GM15510 (cell line): ENCODE measurements around the gene CREB3L2.

Experiments used
- POLR2A ChIP-seq: IDR thresholded peaks from 3 replicates; pipeline ENCODE4 v1.6.1; 2011; ENCODE audit warnings: borderline replicate concordance; ENCODE audit not compliant: insufficient read length; ENCODE audit errors: extremely low read depth

CREB3L2 gene, protein sequence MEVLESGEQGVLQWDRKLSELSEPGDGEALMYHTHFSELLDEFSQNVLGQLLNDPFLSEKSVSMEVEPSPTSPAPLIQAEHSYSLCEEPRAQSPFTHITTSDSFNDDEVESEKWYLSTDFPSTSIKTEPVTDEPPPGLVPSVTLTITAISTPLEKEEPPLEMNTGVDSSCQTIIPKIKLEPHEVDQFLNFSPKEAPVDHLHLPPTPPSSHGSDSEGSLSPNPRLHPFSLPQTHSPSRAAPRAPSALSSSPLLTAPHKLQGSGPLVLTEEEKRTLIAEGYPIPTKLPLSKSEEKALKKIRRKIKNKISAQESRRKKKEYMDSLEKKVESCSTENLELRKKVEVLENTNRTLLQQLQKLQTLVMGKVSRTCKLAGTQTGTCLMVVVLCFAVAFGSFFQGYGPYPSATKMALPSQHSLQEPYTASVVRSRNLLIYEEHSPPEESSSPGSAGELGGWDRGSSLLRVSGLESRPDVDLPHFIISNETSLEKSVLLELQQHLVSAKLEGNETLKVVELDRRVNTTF

GRCh38 chr7:138001529-138002095 is at the start of gene CREB3L2:
CREB3L2 (minus strand) TSS chr7:138002086; CDS start chr7:138001705, 381 bp downstream.
- peak; percentile 48 for TF ChIP-seq POLR2A

DNA sequence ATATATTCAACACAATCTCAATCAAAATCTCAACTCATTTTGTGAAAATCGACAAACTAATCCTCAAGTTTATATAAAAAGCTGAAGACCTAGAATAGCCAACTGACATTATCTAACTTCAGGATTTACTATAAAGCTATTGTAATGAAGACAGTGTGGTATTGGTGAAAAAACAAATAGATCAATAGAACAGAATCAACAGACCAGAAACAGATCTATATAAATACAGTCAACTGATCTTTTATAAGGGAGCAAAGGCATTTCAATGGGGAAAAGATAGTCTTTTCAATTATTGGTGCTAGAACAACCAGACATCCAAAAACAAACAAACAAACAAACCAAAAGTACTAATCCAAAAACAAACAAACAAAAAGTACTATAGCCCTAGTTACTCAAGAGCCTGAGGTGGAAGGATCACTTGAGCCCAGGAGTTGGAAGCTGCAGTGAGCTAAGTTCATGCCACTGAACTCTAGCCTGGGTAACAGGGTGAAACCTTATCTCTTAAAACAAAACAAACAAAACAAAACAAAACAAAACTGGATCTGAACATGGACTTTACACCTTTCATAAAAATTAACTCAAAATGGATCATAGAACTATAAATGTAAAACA is 47.7 kb upstream of the CREB3L2 start:
- TF ChIP-seq POLR2A: no peak

GRCh38 chr7:138047907-138048306 is 46.0 kb upstream of the CREB3L2 start:
- TF ChIP-seq POLR2A: no peak

DNA sequence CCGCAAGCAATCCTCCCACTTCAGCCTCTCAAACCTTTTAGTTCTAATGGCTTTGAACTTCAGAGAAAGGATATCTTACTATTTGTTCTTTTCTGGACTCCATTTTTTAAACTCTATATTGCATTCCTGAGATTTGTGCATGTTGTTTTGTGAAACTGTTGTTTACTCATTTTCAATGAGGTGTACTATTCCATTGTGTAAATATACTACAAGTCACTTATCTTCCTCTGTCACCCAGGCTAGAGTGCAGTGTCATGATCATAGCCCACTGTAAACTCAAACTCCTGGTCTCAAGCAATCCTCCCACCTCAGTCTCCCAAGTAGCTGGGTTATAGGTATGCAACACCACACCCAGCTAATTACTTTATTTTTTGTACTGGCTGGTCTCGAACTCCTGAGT is 43.0 kb upstream of the CREB3L2 start:
- no peak for TF ChIP-seq POLR2A

- TF ChIP-seq POLR2A: no peak
Observed at GRCh38 chr7:138036135-138036534, 34.2 kb upstream of the CREB3L2 start.

DNA sequence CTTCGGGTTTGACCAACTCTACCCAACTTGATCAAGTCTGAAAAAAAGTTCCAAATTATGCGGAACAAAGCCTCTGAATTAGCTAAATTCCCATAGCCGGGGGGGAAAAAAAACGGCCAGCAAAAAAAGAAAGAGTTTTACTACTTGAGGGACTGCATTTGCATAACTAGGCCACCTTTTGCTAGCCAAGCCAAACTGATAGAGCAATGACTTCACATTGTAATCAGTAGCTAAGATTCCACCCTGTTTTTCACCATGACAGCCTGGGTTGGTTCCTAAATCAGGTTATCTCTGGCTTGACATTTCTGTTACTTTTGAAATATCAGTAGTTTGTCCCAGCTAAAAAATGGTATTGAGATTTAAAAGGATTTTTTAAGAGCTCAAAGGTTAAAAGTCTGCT is 31.4 kb upstream of the CREB3L2 start:
- TF ChIP-seq POLR2A: no peak

GRCh38 chr7:138032770-138033169 is 30.9 kb upstream of the CREB3L2 start:
- no peak for TF ChIP-seq POLR2A

DNA sequence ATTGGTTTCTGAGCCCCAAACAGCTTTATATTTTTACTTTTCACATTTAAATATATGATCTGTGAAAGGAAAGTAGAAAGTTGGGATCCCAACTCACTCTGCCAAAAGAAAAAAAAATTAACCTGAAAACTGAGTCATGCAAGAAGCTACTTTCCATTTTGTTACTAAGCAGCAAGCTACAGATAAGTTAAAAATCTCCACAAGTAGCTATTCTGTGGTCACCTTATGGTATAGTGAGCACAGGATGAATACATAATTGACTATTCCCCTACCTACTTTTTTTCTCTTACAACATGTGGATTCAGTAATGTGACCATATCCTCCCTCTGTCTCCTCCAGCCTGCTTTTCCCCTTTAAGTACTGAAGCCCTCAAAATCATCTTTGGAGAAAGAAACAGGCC is 30.3 kb upstream of the CREB3L2 start:
- TF ChIP-seq POLR2A: no peak

DNA sequence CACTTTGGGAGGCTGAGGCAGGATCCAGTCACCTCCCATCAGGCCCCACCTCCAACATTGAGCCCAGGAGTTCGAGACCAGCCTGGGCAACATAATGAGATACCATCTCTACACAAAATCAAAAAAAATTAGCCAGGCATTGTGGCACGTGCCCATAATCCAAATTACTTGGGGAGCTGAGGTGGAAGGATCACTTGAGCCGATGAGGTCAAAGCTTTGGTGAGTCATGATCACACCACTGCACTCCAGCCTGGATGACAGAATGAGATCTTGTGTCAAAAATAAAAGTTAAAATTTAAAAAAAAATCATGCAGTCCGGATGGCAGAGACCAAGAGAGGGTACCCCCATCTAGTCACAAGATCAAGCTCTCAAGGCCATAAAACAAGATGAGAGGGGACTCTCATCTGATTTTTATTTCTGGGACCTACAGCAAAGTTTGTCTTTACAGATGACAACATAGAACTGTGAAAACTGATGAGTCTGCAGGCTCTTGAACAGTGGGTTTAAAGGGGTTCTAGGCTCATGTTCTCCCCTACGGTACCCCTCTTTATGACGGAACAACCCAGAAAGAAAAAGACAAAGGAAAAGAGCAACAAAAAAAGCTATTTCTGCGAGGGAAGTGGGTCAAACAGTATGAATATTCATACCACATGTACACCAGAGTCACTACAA is 28.9 kb upstream of the CREB3L2 start:
- TF ChIP-seq POLR2A: no peak

DNA sequence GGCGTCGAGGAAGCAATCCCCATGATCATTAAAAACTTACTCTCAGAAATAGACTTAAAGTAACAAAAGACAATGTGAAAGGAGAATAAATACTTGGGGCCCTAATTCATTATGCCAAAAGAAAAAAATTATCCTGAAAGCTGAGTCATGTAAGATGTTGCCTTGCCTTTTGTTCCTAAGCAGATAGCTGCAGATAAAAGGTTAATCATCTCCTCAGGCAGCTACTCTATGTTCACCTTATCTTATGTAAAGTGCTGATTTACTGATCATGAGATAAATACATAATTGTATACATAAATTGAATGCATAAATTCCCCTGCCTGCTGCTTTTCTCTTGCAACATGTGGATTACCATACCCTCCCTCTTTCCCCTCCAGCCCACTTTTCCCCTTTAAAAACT is 28.1 kb upstream of the CREB3L2 start:
- no peak for TF ChIP-seq POLR2A

DNA sequence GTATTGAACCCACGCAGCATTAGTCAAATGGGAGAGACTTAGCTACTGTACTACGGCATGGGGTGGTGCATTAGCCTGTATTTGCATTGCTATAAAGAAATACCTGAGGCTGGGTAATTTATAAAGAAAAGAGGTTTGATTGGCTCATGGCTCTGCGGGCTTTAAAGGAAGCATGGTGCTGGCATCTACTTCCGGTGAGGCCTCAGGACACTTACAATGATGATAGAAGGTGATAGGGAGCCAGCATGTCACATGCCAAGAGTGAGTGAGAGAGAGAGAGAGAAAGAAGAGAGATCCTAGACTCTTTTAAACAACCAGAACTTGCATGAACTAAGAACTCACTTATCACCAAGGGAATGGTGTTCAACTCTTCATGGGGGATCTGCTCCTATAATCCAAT is 27.2 kb upstream of the CREB3L2 start:
- TF ChIP-seq POLR2A: no peak

DNA sequence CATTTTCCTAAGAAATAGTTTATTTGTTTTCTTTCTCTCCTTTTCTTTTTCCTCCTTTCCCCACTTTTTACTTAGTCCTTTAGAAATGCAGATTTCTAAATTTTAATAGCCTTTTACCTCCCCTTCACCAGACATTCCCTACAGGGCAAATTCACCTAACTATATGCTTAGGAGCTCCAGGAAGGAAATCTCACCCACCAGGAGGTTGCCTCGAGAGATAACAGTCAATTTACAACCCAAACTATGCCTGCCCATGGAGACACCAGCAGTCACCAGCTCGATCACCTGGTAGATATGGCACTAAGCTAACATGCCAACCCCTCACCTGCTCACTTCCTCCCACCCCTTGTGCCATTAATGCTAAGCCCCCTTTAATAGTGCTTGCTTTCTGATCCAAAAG is 25.2 kb upstream of the CREB3L2 start:
- TF ChIP-seq POLR2A: no peak

- no peak for TF ChIP-seq POLR2A
Observed at GRCh38 chr7:138025215-138026186, 23.6 kb upstream of the CREB3L2 start.

DNA sequence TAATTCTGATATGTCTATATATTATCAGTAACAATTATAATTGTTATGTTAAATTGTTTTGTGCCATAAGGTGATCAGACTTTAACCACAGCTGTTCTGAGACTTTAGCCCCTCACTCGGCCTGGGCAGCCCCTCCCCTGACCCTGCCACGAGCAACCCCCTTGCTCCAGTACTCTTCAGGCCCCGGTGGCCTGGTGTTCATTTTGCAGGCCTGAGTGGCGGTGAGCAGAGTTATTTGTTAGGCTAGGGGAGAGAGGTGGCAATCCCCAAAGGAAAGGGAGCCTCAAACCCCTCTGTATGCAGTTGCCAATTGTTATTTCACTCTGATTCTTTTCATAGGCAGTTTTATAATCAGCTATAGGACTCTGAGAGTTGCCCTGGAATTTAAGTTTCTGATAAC is 22.9 kb upstream of the CREB3L2 start:
- no peak for TF ChIP-seq POLR2A
